ENCODE results near the gene PLA1A. TPM values are rescaled to one million over a fixed set of nuclear protein-coding genes. Genes with fewer than 3 reads are reported as not detected.
"Not testable (repeated sequence)": the region's sequence is repeated elsewhere in the genome, so short reads cannot be mapped to it uniquely, and the experiment has no call there.

Gene PLA1A
- total RNA-seq, 1 experiment from 2014 or later: not detected

- DNase-seq (ENCODE audit: low spot score): no peak
Observed at GRCh38 chr3:119579366-119580066, 18.2 kb upstream of the PLA1A start, which contains the start of gene ADPRH. ADPRH (plus strand) TSS chr3:119579492; CDS start chr3:119582170, 2,678 bp downstream.

DNA sequence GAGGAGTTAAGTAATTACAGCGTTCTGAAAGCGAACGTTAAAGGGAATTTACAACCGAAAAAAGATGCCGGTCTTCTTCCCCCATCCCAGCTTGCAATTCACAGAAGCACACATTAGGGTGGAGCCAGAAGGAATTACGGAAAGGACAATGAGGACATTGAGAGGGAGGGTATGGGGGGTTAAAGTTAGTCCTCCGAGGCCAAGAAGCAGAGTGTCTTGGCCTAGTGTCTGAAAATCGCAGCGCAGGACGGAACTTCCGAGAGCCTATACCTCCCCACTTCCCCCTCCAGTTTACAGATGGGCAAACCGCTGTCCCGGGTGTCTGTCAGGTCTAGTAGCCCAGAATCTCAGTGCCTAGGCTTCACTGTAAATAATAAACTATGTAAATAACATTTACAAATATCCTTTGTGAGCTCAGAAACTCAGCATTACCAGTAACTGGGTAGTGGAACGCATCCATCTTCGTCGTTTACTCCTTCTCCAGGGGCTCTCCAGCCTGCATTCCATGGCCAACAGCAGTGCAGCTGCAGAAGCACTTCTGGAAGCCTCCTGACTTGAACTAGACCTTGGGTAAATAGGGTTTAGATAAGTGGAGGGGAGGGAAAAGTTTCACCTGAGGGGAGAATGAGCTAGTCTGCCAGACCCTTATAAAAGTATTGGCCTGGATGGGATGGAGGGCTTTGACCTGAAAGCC is 17.5 kb upstream of the PLA1A start:
- no peak for DNase-seq (ENCODE audit: low spot score)

GRCh38 chr3:119582178-119582577 is 15.5 kb upstream of the PLA1A start:
- no peak for DNase-seq (ENCODE audit: low spot score)

DNA sequence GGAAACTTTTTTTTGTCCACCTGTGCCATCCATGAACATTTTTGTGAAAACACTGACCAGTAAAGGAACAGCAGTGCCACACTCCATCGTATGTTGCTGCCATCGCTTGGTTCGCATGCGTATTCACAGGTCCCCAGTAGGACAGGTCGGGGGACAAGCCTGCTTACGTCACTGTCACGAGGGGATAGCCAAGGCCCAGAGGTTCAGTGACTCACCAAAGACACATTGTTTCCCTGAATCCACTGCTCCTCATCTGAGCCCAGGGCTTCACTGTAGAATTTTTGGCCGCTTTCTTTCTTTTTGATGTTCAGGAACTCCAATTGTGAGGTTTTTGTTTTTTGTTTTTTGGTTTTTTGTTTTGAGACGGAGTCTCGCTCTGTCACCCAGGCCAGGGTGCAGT is 12.5 kb upstream of the PLA1A start:
- DNase-seq (ENCODE audit: low spot score): no peak

GRCh38 chr3:119585856-119586570 is 11.7 kb upstream of the PLA1A start:
- DNase-seq (ENCODE audit: low spot score): no peak

DNA sequence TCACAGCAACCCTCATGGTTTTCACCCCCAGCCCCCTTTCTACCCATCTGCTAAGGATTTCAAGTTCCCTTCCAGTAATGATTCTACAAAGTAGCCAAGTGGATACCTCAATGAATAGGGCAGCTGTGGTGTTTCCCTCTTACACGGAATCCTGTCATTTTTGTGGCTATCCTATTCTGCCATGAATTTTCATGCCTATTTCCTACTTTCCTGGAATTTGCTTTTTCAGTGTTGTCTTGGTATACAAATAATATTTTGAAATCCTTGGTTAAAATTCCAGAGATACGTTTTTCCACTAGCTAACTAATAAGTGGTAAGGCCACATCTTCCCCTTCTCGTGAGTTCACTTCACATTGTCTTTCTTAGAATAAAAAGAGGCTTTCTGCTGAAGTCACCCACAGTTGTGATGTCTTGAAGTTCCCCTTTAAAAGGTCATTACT is 10.9 kb upstream of the PLA1A start:
- DNase-seq (ENCODE audit: low spot score): no peak

DNA sequence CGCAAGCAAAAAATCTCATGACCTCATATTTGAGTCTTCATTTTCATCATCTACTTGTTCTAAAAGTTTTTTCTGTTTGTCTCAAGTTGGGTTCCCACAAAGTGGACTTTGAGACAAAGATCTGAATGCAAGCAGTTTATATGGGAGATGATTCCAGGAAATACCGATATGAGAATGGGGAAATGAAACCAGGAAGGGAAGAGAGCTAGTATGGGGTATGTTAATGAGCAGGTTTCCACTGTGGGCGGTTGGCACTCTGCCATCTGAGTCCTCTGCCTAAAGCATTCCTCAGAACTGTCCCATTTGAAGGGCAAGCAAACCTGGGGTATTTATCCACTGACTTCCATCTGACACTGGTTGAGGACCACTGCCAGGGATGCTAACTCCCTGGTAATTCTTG is 9.6 kb upstream of the PLA1A start:
- DNase-seq (ENCODE audit: low spot score): no peak

DNA sequence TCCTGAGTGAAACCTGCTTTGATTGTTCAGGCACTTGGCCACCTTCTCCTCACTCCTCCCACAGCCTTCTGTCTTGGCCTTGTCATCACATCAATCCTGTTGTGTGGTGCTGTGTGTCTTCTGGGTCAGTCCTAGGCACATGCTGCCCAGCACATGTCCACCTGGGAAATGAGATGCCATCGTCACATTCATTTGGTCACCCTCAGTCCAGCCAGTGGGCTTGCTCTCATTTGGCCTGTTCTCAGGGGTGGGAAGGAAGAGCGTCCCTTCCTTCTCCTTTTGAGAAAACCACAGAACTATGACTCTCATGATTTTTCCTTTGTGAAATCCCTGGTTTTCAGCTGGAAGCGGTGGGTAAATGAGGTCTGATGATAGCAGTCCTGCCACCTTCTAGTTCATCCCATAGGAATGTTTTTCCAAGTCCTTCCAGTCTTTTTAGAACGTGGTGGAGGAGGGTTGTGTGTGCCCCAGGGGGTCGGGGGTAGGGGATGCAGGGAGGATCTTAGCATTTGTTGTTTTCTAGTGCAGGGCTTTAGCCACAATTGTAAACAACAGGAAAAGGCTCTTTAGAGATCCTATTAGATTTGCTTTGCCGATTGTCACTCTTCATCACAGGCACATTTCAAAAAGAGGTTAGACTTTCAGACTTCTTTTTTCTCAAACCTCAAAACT is 8.4 kb upstream of the PLA1A start:
- DNase-seq (ENCODE audit: low spot score): no peak

- DNase-seq (ENCODE audit: low spot score): no peak
Observed at GRCh38 chr3:119590706-119591105, 7.0 kb upstream of the PLA1A start.

DNA sequence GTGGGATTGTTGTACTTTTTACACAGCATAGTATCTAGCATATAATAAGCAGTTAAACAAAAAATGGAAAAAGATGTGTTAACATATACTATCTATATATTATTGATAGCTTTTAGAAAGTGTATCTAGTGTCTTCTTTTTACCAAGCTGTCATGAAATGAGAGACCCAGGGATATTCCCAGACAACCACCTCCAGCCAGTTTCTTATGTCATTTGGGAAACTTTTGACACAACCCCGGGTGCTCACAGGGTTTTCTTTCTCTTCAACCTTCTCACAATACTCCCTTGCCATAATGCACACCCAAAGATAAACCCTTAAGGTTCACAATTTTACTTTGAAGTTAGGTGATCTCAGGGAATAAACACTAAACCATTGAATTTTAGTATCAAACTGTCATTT is 4.8 kb upstream of the PLA1A start:
- no peak for DNase-seq (ENCODE audit: low spot score)

DNA sequence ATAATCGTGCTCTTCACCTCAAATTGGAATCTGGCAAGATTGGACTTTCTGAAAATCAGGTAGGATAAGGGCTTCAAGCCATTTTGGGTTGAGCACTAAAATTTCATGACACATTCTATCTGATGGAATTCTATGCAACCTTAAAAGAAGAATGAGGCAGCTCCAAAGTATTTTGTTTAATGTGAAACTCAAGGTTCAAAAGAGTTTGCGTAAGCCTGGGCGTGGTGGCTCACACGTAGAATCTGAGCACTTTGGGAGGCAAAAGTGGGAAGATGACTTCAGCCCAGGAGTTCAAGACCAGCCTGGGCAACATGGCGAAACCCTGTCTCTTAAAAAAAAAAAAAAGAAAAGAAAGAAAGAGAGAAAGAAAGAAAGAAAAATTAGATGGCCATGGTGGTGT is 3.6 kb upstream of the PLA1A start:
- no peak for DNase-seq (ENCODE audit: low spot score)

DNA sequence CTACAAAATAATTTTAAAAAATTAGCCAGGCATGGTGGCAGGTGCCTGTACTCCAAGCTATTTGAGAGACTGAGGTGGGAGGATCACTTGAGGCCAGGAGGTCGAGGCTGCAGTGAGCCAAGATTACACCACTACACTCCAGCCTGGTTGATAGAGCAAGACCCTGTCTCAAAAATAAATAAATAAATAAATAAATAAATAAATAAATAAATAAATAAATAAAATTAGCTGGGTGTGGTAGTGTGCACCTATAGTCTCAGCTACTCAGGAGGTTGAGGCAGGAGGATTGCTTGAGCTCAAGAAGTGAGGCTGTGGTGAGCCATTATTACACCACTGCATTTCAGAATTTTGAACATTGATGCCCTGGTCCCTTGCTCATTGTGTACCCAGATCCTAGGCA is 2.8 kb upstream of the PLA1A start:
- DNase-seq (ENCODE audit: low spot score): not testable (repeated sequence)

- no peak for DNase-seq (ENCODE audit: low spot score)
Observed at GRCh38 chr3:119595639-119596334, 1.9 kb upstream of the PLA1A start.

DNA sequence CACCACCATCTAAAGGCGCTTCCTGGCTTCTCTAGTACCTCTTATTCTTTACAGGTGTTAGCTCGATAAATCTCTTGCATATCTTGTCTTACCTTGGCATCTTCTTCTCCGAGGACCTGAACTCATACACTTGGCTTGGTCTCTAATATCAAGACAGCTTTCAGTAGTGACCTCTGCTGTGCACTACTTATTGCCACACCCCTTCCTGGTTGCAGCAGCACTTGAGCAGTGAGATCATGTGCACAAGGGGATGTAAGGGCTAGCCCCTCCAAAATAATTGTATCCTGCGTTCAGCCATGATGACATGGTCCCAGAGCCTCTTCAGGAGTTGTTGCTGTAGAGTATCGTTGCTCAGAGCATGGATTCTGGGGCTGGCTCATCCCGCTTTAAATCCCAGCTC is 1.3 kb upstream of the PLA1A start:
- DNase-seq (ENCODE audit: low spot score): no peak

GRCh38 chr3:119598410-119599098 is 869 bp downstream of the PLA1A start:
- DNase-seq (ENCODE audit: low spot score): no peak

- DNase-seq (ENCODE audit: low spot score): no peak
Observed at GRCh38 chr3:119599558-119600174, 2.0 kb downstream of the PLA1A start.

- DNase-seq (ENCODE audit: low spot score): no peak
Observed at GRCh38 chr3:119600732-119601131, 3.0 kb downstream of the PLA1A start.

DNA sequence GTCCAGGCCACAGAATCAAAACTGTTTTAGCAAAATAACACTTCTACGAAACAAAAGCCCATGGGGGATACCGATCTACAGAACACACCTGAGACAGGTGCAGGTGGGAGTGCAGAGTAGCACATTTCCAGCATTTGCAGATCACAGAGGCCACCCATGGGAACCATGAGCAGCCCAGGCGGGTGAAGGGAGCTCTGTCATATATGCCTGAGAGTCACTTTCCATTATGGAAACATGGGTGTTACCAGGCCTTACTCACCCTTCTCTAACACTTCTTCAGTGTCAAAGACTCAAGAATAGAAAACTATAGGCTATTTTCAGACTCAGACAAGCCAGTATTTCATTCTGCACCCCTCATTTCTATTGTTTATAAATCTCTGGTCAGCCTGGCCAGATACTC is 3.5 kb downstream of the PLA1A start:
- DNase-seq (ENCODE audit: low spot score): no peak

DNA sequence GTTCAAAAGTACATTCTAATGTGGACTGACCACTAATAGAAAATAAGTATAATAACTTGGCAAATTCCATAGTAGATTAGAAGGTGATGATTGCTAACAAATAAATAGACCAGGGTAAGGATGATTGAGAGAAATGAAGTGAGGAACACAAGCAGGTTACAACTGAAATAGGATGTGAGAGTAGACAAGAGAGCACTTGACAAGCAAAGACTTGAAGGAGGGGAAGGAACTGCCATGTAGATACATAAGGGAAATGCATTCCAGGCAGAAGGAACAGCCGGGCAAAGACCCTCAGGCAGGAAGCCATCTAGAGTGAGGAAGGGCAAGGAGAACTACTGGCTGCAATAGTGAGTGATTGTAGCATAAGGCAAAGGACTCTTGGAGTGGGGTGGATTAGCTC is 5.0 kb downstream of the PLA1A start:
- no peak for DNase-seq (ENCODE audit: low spot score)

GRCh38 chr3:119604878-119605277 is 7.2 kb downstream of the PLA1A start:
- peak; percentile 60 for DNase-seq (ENCODE audit: low spot score)

Measured in A172 (cell line).